HG03175 (cell line): Measurements from ENCODE around the gene EDEM2.
"Not testable (repeated sequence)": the region's sequence is repeated elsewhere in the genome, so short reads cannot be mapped to it uniquely, and the experiment has no call there.

Experiments used
- ATAC-seq: cut with Tn5 transposase; IDR thresholded peaks from one replicate; pipeline ENCODE4 v1.9.1; 2021; ENCODE audit warnings: mild to moderate bottlenecking, moderate library complexity; ENCODE audit not compliant: unreplicated experiment

Gene EDEM2

DNA sequence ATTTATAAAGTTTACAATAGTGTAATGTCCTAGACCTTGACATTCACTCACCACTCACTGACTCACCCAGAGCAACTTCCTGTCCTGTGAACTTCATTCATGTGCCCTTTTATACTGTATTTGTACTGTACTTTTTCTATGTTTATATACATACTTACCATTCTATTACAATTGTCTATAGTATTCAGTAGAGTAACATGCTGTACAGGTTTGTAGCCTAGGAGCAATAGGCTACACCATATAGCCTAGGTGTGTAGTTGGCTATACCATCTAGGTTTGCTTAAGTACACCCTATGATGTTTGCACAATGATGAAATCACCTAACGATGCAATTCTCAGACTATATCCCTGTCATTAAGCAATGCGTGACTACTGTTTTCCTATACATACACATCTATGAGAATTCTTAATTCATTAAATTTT, 17.5 kb downstream of the EDEM2 start:
- no peak for ATAC-seq

- no peak for ATAC-seq
Observed at GRCh38 chr20:35125753-35126152, 21.4 kb downstream of the EDEM2 start.

GRCh38 chr20:35122756-35123405, 24.3 kb downstream of the EDEM2 start:
- ATAC-seq, result no peak

DNA sequence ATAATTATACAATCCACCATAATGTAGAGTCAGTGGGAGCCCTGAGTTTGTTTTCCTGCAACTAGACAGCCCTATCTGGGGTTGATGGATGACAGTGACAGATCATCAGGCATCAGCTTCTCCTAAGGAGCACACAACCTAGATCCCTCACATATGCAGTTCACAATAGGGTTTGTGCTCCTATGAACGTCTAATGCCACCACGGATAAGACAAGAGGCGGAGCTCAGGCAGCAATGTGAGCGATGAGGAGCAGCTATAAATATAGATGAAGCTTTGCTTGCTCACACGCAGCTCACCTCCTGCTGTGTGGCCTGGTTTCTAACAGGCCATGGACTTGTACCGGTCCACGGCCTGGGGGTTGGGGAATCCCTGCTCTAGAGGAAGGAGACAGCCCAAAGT, 25.9 kb downstream of the EDEM2 start:
- no peak for ATAC-seq

DNA sequence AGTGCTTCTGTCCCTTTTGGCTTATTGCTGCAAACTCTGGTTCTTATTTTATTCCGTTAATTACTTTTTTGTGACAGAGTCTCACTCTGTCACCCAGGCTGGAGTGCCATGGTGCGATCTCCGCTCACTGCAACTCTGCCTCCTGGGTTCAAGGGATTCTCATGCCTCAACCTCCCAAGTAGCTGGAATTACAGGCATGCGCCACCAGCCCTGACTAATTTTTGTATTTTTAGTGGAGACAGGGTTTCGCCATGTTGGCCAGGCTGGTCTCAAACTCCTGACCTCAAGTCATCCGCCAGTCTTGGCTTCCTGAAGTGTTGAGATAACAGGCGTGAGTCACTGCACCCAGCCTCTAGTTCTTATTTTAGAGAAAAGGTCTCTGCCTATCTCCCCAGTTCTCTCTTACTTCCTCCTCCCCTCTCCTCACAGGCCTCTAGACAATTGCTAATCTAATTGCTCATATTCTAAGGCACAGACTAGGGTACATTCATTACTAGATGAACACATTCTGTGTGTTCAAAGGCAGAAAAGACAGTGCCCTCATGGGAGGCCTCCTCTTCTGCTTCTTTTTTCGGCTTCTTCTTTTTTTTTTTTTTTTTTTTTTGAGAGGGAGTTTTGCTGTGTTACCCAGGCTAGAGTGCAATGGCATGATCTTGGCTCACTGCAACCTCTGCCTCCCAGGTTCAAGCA, 27.0 kb downstream of the EDEM2 start:
- no peak for ATAC-seq

- no peak for ATAC-seq
Observed at GRCh38 chr20:35117629-35118028, 29.5 kb downstream of the EDEM2 start.

GRCh38 chr20:35117196-35117595, 29.9 kb downstream of the EDEM2 start:
- no peak for ATAC-seq

DNA sequence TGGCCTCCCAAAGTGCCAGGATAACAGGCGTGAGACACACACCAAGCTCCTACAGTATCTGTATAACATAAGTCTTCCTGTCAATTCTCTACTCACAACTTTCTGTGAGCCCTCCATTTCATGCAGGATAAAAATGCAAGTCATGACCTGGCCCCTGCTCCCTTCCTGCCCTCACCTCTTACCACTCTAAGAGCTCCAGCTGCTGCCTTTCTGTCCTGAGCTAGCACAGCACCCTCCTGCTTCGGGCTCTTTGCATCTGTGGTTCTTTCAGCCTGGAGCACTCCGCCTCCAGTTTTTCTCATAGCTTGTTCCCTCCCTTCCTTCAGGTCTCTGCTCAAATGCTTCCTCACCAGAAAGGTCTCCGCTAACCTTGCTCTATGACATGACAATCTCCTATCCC, 30.9 kb downstream of the EDEM2 start:
- ATAC-seq, result no peak

- ATAC-seq, result no peak
Observed at GRCh38 chr20:35115606-35116005, 31.5 kb downstream of the EDEM2 start.

DNA sequence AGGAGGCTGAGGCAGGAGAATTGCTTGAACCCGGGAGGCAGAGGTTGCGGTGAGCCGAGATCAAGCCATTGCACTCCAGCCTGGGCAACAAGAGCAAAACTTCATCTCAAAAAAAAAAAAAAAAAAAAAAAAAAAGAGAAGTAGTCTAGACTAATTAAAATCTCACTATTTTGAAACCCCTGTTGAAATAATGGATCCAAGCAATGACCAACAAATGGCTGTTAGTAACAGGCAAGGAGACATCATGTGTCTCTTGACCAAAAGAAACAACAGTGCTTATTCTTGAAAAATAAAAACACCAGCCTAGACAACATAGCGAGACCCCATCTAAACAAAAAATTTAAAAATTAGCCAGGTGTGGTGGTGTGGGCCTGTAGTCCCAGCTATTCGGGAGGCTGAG, 34.9 kb downstream of the EDEM2 start:
- not testable (repeated sequence) for ATAC-seq

DNA sequence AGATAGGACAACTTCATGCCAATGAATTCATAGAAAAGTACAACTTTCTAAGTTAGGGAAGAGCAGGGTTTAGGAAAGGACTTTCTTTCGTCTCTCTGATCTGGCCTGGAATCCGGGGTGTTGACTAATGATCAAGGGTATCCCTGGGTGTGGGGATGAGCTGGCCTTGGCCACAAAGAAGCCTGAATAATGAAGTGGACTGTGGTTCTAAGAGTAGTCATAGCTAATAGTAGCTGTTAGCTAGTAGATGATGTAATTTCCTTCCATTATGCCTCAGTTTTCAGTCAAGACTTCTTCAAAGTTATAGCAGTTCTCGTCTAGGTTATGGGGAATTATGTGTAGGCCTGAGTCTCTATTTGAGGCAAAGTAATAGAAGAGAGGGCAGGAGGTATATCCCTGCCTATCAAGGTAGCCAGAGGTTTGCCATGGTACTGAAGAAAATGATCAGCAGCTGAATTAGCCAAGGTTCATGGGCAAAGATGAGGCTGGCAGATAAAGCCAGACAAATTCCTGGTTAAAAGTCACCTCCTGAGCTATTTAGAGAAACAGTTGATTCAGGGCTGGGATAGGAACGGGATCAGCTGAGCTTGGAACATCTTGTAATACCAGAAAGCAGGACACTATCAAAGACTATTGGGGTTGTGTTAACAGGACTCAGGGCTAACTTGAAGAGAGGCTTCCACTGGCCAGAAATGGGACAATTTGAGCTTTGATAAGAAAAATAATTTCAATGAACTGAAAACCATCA, 35.8 kb downstream of the EDEM2 start:
- ATAC-seq, result no peak

DNA sequence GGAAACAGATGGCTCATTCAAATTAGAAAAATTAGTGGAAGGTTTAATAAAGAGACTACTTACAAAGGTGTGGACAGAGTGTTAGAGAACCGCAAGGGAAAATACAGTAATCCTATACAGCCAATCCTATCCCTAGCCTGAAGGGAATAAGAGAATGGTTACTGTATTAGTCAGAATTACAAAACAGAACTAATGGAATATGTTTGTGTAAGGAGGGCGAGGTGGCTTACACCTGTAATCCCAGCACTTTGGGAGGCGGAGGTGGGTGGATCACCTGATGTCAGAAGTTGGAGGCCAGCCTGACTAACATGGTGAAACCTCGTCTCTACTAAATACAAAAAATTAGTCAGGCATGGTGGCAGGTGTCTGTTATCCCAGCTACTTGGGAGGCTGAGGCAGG, 38.2 kb downstream of the EDEM2 start:
- no peak for ATAC-seq

DNA sequence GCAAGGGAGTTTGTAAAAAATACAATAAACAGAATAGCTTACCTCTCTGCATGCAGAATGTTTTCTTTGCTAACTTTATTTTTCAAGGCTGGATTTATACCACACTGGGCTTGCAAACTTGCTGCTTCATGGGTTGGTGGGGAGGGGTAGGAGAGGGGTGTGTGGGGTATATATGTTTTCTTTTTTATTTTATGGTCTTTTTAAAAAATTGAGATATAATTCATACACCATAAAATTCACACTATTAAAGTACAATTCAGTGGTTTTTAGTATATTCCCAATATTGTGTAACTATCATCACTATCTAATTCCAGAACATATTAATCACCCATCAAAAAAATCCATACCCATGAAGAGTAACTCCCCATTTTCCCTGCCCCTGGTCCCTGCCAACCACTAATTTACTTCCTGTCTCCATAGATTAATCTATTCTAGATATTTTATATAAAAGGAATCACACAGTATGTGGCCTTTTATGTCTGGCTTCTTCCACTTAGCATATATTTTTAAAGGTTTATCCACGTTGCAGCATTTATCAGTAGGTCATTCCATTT, 40.2 kb downstream of the EDEM2 start:
- ATAC-seq, result no peak

- ATAC-seq, result no peak
Observed at GRCh38 chr20:35104685-35105295, 42.3 kb downstream of the EDEM2 start.

DNA sequence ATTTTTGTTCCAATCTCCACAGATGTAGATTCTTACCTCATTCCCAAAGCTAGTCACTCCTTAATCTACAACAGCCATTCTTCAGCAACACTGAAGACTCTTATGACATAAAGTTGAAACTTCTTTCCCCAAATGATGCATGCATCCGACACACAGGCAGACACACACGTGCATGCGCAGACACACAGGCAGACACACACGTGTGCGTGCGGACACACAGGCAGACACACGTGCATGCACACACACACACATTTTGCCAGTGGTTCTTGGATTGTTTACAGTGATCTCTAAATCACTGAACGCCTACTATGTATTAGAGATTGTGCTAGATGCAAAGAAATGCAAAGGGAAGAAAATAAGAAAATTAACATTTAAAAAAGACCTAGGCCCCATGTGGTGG, 45.5 kb downstream of the EDEM2 start:
- no peak for ATAC-seq

DNA sequence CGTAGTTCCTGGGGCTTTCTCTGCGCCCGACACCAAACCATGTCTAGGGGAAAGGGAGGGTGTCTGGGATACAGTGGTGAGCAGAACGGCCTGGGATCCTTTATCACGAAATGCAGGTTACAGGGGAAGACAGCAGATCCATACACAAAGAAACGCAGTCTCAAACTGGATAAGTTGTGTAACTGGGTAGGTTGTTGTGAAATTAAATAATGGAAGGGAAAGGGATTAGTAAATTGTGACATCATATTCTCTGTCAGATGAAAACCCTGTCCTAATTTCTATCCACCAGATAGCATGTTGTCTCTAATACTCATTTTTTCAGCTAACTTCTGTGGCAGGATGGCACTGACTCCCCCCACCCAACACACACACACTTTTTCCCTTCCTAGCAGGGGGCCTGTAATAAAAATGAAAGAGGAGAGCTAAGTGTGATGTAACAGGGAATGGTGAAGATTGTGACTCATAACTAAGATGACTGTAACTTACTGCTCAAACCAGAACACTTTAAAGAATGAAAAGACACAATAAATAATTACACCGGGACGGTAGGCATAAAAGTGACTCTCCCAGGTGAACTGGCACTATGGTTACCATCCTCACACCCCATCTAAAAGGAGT, 53.8 kb downstream of the EDEM2 start:
- no peak for ATAC-seq

- peak; percentile 91 for ATAC-seq
Observed at GRCh38 chr20:35092524-35093266, 54.4 kb downstream of the EDEM2 start, which contains the start of gene TRPC4AP. TRPC4AP (minus strand) TSS chr20:35092807; CDS start chr20:35092781, 26 bp downstream.

DNA sequence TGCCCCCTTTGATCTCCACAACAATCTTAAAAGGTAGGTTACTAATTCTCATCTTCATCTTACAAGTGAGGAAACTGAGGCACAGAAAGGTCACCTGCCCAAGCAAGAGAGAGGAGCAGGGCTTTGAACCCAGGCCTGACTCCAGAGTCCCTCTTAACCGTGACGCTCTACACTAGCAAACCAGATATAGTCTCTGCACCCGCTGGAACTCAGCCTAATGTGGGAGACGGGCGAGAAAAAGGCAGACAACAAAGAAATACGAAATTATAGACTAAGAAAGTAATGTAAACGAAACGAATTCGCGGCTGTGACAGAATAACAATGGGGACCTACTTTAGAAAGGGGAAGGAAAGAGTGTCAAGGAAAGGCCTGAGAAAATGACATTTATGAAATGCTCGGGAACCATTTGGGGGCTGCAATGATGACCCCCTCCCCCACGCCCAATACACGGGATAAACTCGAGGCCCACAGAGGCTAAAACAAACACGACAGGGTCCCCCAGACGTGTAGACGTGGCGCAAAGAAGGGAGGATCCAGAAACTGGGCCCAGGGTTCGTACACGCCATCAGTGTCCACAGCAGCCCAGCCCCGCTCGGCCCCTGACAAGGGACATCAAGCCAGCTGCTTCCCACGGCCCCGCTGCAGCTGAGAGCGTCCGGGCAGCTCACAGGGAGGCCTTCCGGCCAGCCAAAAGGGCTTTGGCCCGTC, 55.2 kb downstream of the EDEM2 start:
- peak; percentile 30 for ATAC-seq
